22Rv1 (cell line): ENCODE results near the gene S100A6.

Source experiments
- ZFX ChIP-seq: fragments of 450-650 bp; IDR thresholded peaks from 2 replicates; pipeline ENCODE4 v1.6.1; 2017; ENCODE audit warnings: antibody characterized with exemption, borderline replicate concordance
- TF ChIP-seq, protein P1 (sequence below): fragments of 450-650 bp; IDR thresholded peaks from 2 replicates; pipeline ENCODE4 v1.5.1; 2017; ENCODE audit warnings: mild to moderate bottlenecking

DNA sequence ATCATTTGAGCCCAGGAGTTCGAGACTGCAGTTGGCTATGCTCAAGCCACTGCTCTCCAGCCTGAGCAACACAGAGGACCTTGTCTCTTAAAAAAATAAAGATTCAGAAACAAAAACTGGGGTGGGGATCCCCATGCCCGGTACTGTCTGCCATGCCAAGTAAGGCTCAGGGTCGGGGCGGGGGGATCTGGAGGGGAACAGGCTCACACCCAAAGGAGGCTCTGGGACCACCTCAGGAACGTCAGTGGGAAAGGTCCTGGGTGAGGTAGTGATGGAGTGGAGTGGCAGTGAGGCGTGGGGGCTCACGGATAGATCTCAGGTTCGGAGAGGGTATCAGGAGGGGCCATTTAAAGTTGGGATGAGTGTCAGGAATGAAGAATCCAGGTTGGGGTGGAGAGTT is 10.6 kb upstream of the S100A6 start:
- TF ChIP-seq, protein P1, sequence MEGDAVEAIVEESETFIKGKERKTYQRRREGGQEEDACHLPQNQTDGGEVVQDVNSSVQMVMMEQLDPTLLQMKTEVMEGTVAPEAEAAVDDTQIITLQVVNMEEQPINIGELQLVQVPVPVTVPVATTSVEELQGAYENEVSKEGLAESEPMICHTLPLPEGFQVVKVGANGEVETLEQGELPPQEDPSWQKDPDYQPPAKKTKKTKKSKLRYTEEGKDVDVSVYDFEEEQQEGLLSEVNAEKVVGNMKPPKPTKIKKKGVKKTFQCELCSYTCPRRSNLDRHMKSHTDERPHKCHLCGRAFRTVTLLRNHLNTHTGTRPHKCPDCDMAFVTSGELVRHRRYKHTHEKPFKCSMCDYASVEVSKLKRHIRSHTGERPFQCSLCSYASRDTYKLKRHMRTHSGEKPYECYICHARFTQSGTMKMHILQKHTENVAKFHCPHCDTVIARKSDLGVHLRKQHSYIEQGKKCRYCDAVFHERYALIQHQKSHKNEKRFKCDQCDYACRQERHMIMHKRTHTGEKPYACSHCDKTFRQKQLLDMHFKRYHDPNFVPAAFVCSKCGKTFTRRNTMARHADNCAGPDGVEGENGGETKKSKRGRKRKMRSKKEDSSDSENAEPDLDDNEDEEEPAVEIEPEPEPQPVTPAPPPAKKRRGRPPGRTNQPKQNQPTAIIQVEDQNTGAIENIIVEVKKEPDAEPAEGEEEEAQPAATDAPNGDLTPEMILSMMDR: no peak
- no peak for TF ChIP-seq ZFX
